ENCODE results near the gene ADCY9.
A peak's percentile ranks its signal among the peaks of the same experiment; 100 is the strongest.
"Not testable (repeated sequence)": the region's sequence is repeated elsewhere in the genome, so short reads cannot be mapped to it uniquely, and the experiment has no call there.

Gene ADCY9

GRCh38 chr16:3949946-3950342 lies 166.3 kb downstream of the ADCY9 start:
- DNase-seq (ENCODE audit: low read depth): no peak

DNA sequence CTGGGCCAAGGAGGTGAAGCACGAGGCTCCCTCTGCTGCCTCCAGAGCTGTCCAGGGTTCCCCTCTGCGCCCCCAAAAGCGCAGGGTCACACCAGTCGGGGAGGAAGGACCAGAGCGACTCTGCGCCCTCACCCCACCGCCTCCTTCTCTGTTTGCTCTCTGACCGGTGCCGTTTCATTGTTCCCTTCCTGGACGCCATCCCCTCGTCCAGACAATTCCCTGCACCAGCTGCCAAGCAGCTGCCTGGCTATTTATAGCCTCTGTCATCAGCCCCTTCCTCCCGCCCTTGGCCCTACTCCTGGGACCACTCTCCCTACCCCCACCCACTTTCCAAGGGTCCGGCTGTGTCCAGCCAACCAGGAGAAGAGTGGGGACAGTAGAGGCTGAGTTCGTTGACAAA lies 167.0 kb downstream of the ADCY9 start:
- no peak for DNase-seq (ENCODE audit: low read depth)

DNA sequence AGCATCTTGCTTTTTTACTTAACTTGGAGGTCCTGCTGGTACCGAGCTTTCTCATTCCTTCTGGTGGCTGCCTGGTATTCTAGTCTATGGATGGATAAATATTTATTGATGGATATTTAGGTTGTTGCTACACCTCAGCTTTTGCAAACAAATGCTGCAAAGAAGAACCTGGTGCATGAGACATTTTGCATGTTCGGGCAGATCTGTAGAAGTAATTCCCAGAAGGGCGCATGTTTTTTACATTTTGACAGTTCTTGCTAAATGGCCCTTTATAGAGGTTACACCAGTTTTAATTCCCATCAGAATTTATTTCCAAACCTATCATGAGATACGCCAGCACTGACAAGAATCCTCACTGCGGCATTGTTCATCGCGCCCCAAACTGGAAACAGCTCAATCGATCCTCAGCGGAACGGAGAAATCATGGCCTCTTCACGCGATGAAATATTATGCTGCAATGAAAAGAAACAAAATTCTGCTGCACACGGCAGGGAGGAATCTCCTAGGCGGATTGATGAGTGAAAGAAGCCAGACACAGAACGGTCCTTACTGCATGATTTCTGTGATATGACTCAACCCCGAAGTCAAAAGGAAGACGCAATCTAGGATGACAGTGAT lies 167.8 kb downstream of the ADCY9 start:
- DNase-seq (ENCODE audit: low read depth): no peak

DNA sequence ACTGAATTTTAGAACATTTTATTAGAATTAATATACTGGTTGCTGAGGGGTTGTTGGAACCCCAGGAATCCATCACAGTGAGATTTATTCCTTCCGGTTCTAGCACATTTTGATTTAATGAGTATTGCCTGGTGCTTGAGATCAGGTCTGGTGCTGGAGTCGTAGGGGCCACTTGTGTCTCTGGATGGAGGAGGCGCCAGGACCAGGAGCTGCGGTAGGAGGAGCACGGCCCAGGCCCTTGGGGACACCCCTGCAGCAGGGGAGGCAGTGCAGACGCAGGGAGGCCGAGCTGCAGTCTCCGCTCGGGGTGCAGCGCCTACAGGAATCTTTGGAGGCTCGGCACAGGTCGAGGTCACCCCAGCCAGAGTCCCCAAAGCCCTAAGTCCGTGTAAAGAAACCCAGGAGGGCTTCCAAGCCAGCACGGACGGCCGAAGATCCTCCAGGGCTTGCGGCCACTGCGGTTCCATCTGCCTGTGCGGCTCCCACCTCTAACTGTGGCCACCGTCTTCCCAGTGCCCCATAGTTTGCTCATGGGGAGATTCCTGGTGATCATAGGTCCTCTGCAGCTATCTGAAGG lies 169.6 kb downstream of the ADCY9 start:
- DNase-seq (ENCODE audit: low read depth): no peak

DNA sequence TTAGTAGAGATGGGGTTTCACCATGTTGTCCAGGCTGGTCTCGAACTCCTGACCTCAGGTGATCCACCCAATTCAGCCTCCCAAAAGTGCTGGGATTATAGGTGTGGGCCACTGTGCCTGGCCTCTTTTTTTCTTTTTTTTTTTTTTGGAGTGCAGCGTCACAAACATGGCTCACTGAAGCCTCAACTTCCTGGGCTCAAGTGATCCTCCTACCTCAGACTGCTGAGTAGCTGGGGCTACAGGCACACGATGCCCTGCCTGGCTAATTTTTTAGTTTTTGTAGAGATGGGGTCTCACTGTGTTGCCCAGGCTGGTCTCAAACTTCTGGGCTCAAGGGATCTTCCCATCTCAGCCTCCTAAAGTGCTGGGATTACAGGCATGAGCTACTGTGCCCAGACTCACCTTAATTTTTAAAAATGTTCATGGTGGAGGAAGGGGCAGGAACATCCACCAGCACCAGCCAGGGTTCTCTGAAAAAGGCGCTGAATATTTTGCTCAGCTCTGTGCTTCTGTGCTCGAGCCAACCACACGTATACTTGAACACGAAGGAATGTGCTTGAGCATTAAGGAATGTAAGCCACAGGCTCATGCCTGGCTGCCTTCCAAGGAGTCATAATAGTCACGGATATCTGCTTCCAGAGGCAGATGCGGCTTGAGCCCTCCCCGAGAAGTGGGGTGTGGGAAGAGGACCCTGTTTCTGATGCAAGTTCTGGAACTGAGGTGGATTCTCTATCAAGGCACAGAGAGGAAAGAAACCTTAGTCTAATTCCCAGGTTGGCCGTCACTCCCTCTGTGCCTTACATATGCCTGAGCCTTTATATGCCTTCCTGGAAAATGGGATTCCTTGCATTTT lies 170.3 kb downstream of the ADCY9 start:
- DNase-seq (ENCODE audit: low read depth): no peak

DNA sequence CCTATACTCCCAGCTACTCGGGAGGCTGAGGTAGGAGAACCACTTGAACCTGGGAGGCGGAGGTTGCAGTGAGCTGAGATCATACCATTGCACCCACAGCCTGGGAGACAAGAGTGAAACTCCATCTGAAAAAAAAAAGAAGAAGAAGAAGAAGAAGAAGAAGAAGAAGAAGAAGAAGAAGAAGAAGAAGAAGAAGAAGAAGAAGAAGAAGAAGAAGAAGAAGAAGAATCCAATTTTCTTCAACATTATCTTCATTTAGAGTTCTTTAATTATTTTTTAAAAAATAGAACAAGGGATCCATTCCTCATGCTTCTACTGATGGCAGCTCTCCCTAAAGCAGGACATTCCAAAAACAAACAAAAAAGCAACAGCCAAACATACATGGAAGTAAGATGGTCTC lies 171.8 kb downstream of the ADCY9 start:
- DNase-seq (ENCODE audit: low read depth): not testable (repeated sequence)

GRCh38 chr16:3942146-3942545 lies 174.1 kb downstream of the ADCY9 start:
- DNase-seq (ENCODE audit: low read depth): not testable (repeated sequence)

DNA sequence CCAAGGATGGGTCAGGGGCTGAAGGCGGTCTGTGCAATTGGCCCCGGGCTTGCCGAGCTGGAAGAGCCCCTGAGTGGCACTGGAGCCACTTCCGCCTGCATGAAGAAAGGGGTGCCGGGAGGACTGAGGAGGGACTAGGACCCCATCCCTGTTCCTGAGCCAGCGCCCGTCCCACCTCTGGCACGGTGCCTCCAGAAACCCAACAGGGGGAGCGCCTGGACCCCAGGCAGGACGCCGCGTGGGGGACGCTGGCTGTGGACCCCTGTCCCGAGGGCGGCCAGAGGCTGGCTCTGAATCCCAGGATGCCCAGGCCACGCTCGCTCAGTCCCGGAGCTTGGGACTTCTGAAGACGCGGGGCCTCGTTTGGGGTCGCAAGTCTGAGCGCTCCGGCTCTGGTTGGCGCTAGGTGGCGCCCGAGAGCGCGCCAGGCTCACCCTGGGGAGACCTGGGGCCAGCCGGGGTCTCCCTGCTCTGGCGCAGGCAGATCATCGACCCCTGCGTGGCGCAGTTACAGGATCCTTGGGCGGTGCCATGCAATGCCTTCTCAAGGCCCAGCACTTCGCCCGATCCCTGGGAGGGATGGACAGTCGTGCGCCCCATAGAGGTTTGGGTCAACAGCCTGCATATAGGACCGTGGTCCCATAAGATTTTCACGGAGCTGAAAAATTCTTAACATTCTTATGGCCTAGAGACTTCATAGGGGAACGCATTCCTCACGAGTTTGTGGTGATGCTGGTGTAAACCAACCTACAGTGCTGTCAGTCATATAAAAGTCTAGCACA lies 177.2 kb downstream of the ADCY9 start:
- peak; percentile 49 for DNase-seq (ENCODE audit: low read depth)

DNA sequence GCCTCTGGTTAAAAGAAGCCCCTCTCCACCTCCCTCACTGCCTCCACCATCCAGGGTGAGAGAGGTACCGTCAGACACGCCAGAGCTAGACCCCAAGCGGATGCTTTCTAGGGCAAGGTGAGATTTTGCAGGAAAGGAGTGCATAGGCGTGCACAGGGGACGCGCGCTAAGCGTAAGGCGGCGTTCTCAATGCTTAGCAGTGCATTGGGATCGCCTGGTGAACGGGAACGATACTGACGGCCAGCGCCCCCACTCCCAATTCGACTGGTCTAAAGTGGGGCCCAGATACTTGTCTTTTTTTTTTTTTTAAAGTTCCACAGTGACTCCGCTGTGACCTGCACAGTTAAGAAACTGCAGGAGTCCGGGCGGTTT lies 177.8 kb downstream of the ADCY9 start:
- DNase-seq (ENCODE audit: low read depth): no peak

- no peak for DNase-seq (ENCODE audit: low read depth)
These were observed 179.0 kb downstream of the ADCY9 start for GRCh38 chr16:3937066-3937875.

GRCh38 chr16:3935921-3936320 lies 180.3 kb downstream of the ADCY9 start:
- DNase-seq (ENCODE audit: low read depth): no peak

DNA sequence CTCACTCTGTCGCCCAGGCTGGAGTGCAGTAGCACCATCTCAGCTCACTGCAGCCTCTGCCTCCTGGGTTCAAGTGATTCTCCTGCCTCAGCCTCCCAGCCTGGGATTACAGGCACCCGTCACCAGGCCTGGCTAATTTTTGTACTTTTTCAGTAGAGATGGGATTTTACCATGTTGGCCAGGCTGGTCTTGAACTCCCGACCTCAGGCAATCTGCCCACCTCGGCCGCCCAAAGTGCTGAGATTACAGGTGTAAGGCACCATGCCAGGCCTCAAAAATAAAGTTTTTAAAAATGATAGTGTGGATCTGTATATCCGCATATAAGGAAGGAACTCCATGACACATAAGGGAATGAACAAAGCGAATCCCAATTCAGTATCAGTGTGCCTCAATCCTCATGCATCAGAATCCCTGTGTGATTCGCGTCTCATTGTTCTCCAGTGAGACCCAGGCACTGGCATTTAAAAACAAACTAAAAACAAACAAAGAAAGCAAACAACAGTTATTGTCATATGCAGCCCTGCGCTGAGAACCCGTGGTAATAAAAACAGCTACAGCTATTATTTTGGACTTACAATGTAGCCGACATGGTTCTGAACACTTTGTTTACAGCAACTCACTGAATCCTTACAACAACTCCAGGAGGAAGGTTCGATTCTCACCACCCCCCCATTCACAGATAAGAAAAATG lies 181.6 kb downstream of the ADCY9 start:
- no peak for DNase-seq (ENCODE audit: low read depth)

GRCh38 chr16:3927147-3927546 lies 189.1 kb downstream of the ADCY9 start:
- DNase-seq (ENCODE audit: low read depth): not testable (repeated sequence)

- DNase-seq (ENCODE audit: low read depth): no peak
These were observed 191.5 kb downstream of the ADCY9 start for GRCh38 chr16:3924763-3925162.

GRCh38 chr16:3922241-3922640 lies 194.0 kb downstream of the ADCY9 start:
- DNase-seq (ENCODE audit: low read depth): no peak

- no peak for DNase-seq (ENCODE audit: low read depth)
These were observed 196.0 kb downstream of the ADCY9 start for GRCh38 chr16:3920206-3920605.

DNA sequence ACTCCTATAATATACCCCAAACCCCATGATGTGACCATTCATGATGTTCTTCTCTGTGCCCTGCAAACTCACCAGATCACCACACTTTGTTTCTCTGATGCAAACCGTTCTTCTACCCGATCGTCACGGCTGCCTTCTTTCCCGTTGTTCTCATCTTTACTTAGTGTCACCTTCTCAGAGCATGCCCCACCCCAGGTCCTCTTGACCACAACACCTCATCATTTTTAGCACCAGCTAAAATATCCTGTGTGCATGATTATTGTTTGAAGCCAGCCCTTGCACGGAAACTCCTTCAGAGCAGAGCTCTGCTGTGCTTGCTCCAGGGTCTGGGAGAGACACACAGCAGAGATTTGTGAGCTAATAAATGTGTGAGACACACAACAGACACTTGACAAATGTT lies 196.8 kb downstream of the ADCY9 start:
- DNase-seq (ENCODE audit: low read depth): no peak

- no peak for DNase-seq (ENCODE audit: low read depth)
These were observed 200.6 kb downstream of the ADCY9 start for GRCh38 chr16:3915426-3916260.

DNA sequence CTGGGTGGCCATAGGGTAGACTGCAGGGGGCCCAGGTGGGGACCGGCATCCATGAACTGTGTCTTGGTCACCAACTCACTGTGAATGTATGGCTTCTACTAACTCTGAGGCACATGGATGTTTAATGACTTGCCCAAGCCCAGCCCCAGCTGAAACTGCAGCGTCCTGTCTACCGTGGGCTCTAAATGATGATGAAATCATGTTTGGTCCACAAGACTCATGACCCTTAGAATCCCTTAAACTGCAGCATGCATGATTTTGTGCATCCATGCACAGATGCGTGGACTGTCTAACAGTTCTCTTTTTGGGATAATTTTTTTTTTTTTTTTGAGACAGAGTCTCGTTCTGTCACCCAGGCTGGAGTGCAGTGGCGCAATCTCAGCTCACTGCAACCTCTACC lies 203.3 kb downstream of the ADCY9 start:
- DNase-seq (ENCODE audit: low read depth): no peak

Data from stimulated activated CD8-positive, alpha-beta memory T cell treated with anti-CD3 and anti-CD28 coated beads, Interleukin-15, amount 100 ng/mL, for 24 hours (primary cell).